Measurements from ENCODE around the gene VCL. TPM values are rescaled to one million over a fixed set of nuclear protein-coding genes. Genes with fewer than 3 reads are reported as not detected.

VCL gene
- polyA plus RNA-seq, 6 donors from 2014 or later, result 17.1 to 27.6 (median 25.2) TPM

DNA sequence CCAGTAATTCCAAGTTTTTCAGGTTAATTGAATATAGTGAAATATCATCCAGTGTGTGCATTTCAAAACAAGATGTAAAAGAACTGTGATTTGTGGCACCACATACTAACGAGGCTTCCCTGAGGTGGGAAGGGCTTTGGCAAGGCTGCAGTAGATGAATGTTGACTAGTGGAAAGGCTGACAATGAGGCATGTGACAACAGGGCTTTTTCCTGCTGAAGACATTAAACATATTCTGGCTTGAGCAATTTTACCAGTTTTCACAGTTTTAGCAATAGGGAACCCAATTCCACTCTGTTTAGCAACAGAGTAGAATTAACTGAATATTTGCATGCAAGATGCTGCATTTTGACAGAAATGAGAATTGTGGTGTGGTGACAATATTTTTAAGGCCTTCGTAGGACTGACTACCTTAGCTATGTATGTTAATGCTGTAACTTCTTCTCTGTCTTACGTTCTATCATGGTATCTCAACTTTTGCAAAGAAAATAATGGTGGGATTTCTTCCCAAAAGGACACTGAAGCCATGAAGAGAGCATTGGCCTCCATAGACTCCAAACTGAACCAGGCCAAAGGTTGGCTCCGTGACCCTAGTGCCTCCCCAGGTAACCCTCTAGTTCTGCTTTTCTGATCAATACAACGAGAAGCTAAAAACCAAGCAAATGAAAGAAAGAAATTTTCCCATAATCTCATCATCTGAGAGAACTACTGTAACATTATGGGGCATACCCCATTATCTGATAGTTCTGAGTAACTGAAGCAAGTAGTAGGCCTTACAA lies 84.2 kb downstream of the VCL start:
- H3K9me3 Mint-ChIP-seq, result no peaks in the 10 kb centered on the region
- ATAC-seq (ENCODE audit: low read depth in 2 of 2), result no peak
- no peaks in the 10 kb centered on the region for H3K27me3 Mint-ChIP-seq
- H3K36me3 Mint-ChIP-seq, result peaks cover 0 to 9% of the 10 kb centered on the region in 2 donors
- H3K4me1 Mint-ChIP-seq, result peaks cover 15 to 25% (median 17%) of the 10 kb centered on the region in 3 donors
- no peak overlapping the region for H3K27ac Mint-ChIP-seq
- DNase-seq, result no peak
- H3K4me3 Mint-ChIP-seq, result no peak overlapping the region

DNA sequence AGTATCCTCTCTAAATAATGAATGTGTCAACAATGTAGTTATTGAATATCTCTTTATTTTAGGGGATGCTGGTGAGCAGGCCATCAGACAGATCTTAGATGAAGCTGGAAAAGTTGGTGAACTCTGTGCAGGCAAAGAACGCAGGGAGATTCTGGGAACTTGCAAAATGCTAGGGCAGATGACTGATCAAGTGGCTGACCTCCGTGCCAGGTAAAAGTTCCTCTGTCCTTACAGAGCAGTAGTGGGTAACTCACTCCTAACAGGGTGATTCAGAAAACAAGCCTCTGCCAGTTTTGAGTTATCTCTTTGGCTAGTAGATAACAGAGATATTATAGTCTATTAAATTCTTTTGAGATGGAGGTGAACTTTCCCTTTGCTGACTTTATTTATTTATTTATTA lies 85.4 kb downstream of the VCL start:
- Mint-ChIP-seq H3K27me3 (no peaks in the 10 kb centered on the region), H3K9me3 (no peaks in the 10 kb centered on the region), H3K4me1 (peaks cover 11 to 20% (median 13%) of the 10 kb centered on the region in 3 donors), H3K36me3 (peaks cover 0 to 9% of the 10 kb centered on the region in 2 donors), H3K4me3 (no peak overlapping the region), H3K27ac (no peak overlapping the region)
- ATAC-seq (ENCODE audit: low read depth in 2 of 2) (no peak), DNase-seq (no peak)

DNA sequence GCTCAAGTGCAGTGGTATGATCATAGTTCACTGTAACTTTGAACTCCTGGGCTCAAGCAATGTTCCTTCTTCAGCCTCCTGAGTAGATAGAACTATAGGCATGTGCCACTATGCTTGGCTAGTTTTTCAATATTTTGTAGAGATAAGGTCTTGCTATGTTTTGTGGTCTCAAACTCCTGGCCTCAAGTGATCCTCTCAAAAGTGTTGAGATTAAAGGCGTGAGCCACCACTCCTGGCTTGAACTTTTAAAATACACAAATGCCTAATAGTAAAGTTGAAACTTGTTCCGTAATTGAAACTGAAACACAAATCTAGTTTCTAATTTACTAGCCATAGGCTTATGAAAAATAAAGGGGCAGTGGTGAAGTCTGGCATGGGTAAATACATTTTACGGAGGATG lies 87.0 kb downstream of the VCL start:
- H3K4me1 Mint-ChIP-seq, result peaks cover 5 to 8% (median 6%) of the 10 kb centered on the region in 3 donors
- H3K36me3 Mint-ChIP-seq, result peaks cover 9 to 18% of the 10 kb centered on the region in 2 donors
- no peak overlapping the region for H3K27ac Mint-ChIP-seq
- ATAC-seq (ENCODE audit: low read depth in 2 of 2) (no peak), DNase-seq (no peak)
- H3K9me3 Mint-ChIP-seq, result no peaks in the 10 kb centered on the region
- H3K27me3 Mint-ChIP-seq, result no peaks in the 10 kb centered on the region
- no peak overlapping the region for H3K4me3 Mint-ChIP-seq

- peaks cover 15 to 23% of the 10 kb centered on the region in 2 donors for H3K36me3 Mint-ChIP-seq
- no peak overlapping the region for H3K4me3 Mint-ChIP-seq
- no peak for ATAC-seq (ENCODE audit: low read depth in 2 of 2)
- H3K27me3 Mint-ChIP-seq, result no peaks in the 10 kb centered on the region
- no peak for DNase-seq
- H3K4me1 Mint-ChIP-seq, result peaks cover under 1 to 2% (median under 1%) of the 10 kb centered on the region in 3 donors
- peak overlapping the region in 1 of 6 donors; percentile 24 for H3K27ac Mint-ChIP-seq
- no peaks in the 10 kb centered on the region for H3K9me3 Mint-ChIP-seq
Observed at GRCh38 chr10:74086317-74086716, 88.4 kb downstream of the VCL start.

DNA sequence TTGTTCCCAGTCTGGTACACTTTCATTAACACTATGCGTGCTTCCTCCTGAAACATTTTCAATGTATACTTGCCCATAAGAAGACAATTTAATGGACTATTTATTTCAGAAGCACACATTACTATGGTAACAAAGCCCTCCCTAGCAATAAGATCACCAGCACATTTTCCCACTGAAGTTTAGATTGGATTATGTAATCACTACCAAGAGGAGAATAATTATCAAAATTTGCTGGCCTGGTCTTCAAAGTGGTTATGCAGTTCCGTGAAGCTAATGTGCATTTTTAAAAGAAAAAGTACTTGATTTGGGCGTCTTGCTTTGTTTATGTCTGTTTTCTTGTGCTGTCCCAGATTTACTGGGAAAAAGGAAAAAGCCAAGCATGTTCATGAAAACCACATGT lies 90.8 kb downstream of the VCL start:
- ATAC-seq (ENCODE audit: low read depth in 2 of 2) (no peak), DNase-seq (no peak)
- Mint-ChIP-seq H3K9me3 (no peaks in the 10 kb centered on the region), H3K4me1 (no peaks in the 10 kb centered on the region), H3K27ac (no peak overlapping the region), H3K4me3 (no peak overlapping the region), H3K36me3 (peaks cover 14 to 15% of the 10 kb centered on the region in 2 donors), H3K27me3 (no peaks in the 10 kb centered on the region)

- H3K36me3 Mint-ChIP-seq, result peaks cover 20 to 28% of the 10 kb centered on the region in 2 donors
- no peak for DNase-seq
- H3K9me3 Mint-ChIP-seq, result no peaks in the 10 kb centered on the region
- ATAC-seq (ENCODE audit: low read depth in 2 of 2), result no peak
- no peak overlapping the region for H3K27ac Mint-ChIP-seq
- no peaks in the 10 kb centered on the region for H3K27me3 Mint-ChIP-seq
- H3K4me3 Mint-ChIP-seq, result no peak overlapping the region
- peaks cover 9 to 12% (median 9%) of the 10 kb centered on the region in 3 donors for H3K4me1 Mint-ChIP-seq
Observed at GRCh38 chr10:74092372-74092771, 94.5 kb downstream of the VCL start.

DNA sequence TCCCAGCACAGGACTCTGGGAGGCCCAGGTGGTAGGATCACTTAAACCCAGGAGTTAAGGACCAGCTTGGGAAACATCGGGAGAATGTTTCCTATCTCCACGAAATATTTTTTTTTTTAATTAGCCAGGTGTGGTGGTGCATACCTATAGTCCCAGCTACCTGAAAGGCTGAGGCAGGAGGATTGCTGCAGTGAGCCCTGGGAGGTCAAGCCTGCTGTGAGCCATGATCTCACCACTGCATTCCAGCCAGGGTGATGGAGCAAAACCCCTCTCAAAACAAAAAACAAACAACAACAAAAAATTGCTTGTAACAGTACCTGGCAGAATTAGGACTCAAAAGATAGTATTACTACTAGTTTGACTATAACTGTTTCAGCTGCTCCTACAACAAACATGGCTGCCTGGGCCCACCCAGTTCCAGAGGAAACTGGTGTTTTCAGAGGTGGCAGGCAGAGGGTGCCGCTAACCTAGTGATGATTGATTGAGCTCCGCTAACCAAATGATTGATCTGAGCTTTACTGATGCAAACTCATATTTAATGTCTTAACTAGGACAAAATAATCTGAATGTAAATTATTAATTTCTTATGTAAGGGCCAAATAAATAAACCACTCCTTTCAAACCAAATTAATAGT lies 95.7 kb downstream of the VCL start:
- no peak for DNase-seq
- no peaks in the 10 kb centered on the region for H3K27me3 Mint-ChIP-seq
- H3K9me3 Mint-ChIP-seq, result no peaks in the 10 kb centered on the region
- H3K27ac Mint-ChIP-seq, result peak overlapping the region in 1 of 6 donors; percentile 26
- no peak for ATAC-seq (ENCODE audit: low read depth in 2 of 2)
- H3K4me1 Mint-ChIP-seq, result peaks cover 14 to 21% (median 16%) of the 10 kb centered on the region in 3 donors
- peaks cover 30 to 35% of the 10 kb centered on the region in 2 donors for H3K36me3 Mint-ChIP-seq
- no peak overlapping the region for H3K4me3 Mint-ChIP-seq

DNA sequence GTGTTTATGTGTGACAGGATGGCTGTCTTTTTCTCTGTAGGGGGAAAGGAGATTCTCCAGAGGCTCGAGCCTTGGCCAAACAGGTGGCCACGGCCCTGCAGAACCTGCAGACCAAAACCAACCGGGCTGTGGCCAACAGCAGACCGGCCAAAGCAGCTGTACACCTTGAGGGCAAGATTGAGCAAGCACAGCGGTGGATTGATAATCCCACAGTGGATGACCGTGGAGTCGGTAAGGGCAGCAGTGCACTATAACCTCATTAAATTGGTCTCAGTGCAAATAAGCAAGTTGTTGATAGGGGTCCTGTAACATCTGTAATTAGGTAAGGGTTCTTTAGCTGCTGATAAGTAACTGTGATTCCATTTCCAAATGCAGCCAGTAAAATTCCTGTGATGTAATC lies 96.3 kb downstream of the VCL start:
- no peaks in the 10 kb centered on the region for H3K27me3 Mint-ChIP-seq
- H3K36me3 Mint-ChIP-seq, result peaks cover 34 to 36% of the 10 kb centered on the region in 2 donors
- H3K4me1 Mint-ChIP-seq, result peaks cover 16 to 21% (median 16%) of the 10 kb centered on the region in 3 donors
- no peak overlapping the region for H3K4me3 Mint-ChIP-seq
- ATAC-seq (ENCODE audit: low read depth in 2 of 2) (no peak), DNase-seq (no peak)
- H3K9me3 Mint-ChIP-seq, result no peaks in the 10 kb centered on the region
- peak overlapping the region in 1 of 6 donors; percentile 49 for H3K27ac Mint-ChIP-seq

DNA sequence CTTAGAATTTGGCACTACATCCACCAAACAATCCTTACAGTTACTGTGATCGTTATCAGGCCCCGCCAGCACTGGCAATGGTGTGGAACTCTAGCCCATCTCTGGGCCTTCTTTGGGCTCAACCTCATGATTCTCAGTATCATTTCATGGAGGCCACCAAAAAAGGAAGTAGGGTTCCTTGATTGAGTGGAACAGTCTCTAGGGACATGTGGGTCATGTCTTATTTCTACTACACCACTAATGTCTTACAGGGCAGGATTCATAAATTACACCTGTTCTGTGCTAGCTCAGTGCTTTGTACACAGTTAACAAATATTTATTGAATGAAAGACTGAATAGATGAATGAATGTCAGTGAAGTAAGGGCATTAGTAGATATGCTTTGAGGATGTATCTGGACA lies 98.9 kb downstream of the VCL start:
- ATAC-seq (ENCODE audit: low read depth in 2 of 2) (peak; percentile 97 to 98), DNase-seq (peak; percentile 33)
- Mint-ChIP-seq H3K27ac (peak overlapping the region in 5 of 6 donors; percentile 22 to 90 (median 74)), H3K4me1 (peaks cover 16 to 21% (median 20%) of the 10 kb centered on the region in 3 donors), H3K9me3 (no peaks in the 10 kb centered on the region), H3K27me3 (no peaks in the 10 kb centered on the region), H3K4me3 (peak overlapping the region in 2 of 8 donors; percentile 11 to 24), H3K36me3 (peaks cover 26 to 27% of the 10 kb centered on the region in 2 donors)

- Mint-ChIP-seq H3K4me3 (no peak overlapping the region), H3K9me3 (no peaks in the 10 kb centered on the region), H3K36me3 (peaks cover 26 to 27% of the 10 kb centered on the region in 2 donors), H3K27me3 (no peaks in the 10 kb centered on the region), H3K27ac (peak overlapping the region in 1 of 6 donors; percentile 32), H3K4me1 (peaks cover 16 to 21% (median 20%) of the 10 kb centered on the region in 3 donors)
- ATAC-seq (ENCODE audit: low read depth in 2 of 2) (no peak), DNase-seq (no peak)
Observed at GRCh38 chr10:74097776-74098175, 99.9 kb downstream of the VCL start.

- Mint-ChIP-seq H3K27ac (peak overlapping the region in 3 of 6 donors; percentile 12 to 72 (median 34)), H3K9me3 (no peaks in the 10 kb centered on the region), H3K4me3 (no peak overlapping the region), H3K4me1 (peaks cover 16 to 21% (median 20%) of the 10 kb centered on the region in 3 donors), H3K36me3 (peaks cover 31 to 33% of the 10 kb centered on the region in 2 donors), H3K27me3 (no peaks in the 10 kb centered on the region)
- ATAC-seq (ENCODE audit: low read depth in 2 of 2), result no peak
- DNase-seq, result no peak
Observed at GRCh38 chr10:74099420-74099819, 101.5 kb downstream of the VCL start.

GRCh38 chr10:74099836-74100235 lies 101.9 kb downstream of the VCL start:
- Mint-ChIP-seq H3K4me3 (no peak overlapping the region), H3K36me3 (peaks cover 27 to 36% of the 10 kb centered on the region in 2 donors), H3K4me1 (peaks cover 16 to 21% (median 20%) of the 10 kb centered on the region in 3 donors), H3K27me3 (no peaks in the 10 kb centered on the region), H3K27ac (no peak overlapping the region), H3K9me3 (no peaks in the 10 kb centered on the region)
- DNase-seq, result no peak
- ATAC-seq (ENCODE audit: low read depth in 2 of 2), result no peak

DNA sequence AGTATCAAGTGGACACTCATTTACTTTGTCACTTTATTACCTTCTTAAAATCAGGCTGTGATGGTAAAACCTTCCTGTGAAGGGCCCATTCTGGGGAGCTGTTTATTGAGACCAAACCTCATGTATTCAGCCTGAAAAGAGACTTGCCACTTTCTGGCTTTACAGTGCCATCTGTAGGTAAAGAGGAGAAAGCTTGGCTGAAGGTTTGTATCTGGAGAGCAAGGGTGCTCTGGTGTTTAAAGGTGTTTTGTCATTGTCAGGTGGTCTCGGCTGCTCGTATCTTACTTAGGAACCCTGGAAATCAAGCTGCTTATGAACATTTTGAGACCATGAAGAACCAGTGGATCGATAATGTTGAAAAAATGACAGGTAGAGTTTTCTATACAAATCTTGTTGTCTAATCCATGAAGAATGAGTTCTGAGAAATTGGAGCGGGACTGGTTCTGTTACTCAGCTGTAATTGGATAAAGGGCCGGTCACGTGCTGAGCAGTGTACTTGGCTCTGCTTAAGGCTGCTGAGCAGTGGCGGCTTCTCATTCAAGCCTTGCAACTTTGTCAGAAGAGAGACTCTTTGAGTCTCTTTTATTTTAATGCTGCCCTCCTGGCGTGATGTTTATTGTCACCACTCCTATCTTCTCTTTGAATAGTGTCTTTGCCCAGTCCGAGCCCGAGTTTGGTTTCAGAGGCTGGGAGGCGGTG lies 105.8 kb downstream of the VCL start:
- no peak for DNase-seq
- Mint-ChIP-seq H3K36me3 (peaks cover 31 to 35% of the 10 kb centered on the region in 2 donors), H3K9me3 (no peaks in the 10 kb centered on the region), H3K4me3 (no peak overlapping the region), H3K4me1 (peaks cover 0 to 6% (median 0%) of the 10 kb centered on the region in 3 donors), H3K27ac (peak overlapping the region in 1 of 6 donors; percentile 47), H3K27me3 (no peaks in the 10 kb centered on the region)
- ATAC-seq (ENCODE audit: low read depth in 2 of 2), result no peak
